ENCODE data around the gene NMRK2.

DNA sequence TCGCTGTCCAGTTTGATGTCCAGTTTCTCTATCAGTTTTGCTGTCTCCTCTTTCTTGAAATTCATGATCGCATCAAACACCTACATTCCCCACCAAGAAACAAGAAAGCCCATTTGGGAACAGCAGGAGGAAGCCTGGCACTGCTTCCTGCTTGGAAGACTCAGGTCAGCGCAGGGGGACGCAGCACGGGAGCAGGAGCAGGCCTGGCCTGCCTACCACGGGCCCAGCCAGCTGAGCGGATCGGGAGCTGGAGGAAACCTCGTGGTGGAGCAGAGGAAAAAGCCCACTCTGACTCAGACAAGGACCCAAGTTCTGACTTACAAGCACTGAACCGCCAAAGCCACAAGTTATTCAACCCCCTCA, 48.5 kb downstream of the NMRK2 start:
- no peak for TF ChIP-seq SMC3 (IDR thresholded peaks at IDR 0.05; ENCODE audit: low read depth, low read length)
- TF ChIP-seq, protein P1, sequence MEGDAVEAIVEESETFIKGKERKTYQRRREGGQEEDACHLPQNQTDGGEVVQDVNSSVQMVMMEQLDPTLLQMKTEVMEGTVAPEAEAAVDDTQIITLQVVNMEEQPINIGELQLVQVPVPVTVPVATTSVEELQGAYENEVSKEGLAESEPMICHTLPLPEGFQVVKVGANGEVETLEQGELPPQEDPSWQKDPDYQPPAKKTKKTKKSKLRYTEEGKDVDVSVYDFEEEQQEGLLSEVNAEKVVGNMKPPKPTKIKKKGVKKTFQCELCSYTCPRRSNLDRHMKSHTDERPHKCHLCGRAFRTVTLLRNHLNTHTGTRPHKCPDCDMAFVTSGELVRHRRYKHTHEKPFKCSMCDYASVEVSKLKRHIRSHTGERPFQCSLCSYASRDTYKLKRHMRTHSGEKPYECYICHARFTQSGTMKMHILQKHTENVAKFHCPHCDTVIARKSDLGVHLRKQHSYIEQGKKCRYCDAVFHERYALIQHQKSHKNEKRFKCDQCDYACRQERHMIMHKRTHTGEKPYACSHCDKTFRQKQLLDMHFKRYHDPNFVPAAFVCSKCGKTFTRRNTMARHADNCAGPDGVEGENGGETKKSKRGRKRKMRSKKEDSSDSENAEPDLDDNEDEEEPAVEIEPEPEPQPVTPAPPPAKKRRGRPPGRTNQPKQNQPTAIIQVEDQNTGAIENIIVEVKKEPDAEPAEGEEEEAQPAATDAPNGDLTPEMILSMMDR (IDR thresholded peaks at IDR 0.05): no peak
- no peak for TF ChIP-seq MXI1 (IDR thresholded peaks at IDR 0.05; ENCODE audit: low read depth, low read length)
- TF ChIP-seq RAD21 (IDR thresholded peaks at IDR 0.05; ENCODE audit: low read length): no peak
- TF ChIP-seq EP300 (IDR thresholded peaks at IDR 0.05; ENCODE audit: borderline replicate concordance in 1 of 2, low read depth in 1 of 2, low read length in 1 of 2): no peak
- TF ChIP-seq, protein P2, sequence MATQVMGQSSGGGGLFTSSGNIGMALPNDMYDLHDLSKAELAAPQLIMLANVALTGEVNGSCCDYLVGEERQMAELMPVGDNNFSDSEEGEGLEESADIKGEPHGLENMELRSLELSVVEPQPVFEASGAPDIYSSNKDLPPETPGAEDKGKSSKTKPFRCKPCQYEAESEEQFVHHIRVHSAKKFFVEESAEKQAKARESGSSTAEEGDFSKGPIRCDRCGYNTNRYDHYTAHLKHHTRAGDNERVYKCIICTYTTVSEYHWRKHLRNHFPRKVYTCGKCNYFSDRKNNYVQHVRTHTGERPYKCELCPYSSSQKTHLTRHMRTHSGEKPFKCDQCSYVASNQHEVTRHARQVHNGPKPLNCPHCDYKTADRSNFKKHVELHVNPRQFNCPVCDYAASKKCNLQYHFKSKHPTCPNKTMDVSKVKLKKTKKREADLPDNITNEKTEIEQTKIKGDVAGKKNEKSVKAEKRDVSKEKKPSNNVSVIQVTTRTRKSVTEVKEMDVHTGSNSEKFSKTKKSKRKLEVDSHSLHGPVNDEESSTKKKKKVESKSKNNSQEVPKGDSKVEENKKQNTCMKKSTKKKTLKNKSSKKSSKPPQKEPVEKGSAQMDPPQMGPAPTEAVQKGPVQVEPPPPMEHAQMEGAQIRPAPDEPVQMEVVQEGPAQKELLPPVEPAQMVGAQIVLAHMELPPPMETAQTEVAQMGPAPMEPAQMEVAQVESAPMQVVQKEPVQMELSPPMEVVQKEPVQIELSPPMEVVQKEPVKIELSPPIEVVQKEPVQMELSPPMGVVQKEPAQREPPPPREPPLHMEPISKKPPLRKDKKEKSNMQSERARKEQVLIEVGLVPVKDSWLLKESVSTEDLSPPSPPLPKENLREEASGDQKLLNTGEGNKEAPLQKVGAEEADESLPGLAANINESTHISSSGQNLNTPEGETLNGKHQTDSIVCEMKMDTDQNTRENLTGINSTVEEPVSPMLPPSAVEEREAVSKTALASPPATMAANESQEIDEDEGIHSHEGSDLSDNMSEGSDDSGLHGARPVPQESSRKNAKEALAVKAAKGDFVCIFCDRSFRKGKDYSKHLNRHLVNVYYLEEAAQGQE (IDR thresholded peaks at IDR 0.05; ENCODE audit: low read depth, low read length): no peak
- no peak for TF ChIP-seq POLR2AphosphoS5 (IDR thresholded peaks at IDR 0.05; ENCODE audit: low read depth, low read length)
- TF ChIP-seq ELF1 (IDR thresholded peaks at IDR 0.05): no peak

All from SK-N-SH (cell line).